BE2C (cell line): ENCODE results near the gene DIPK1B.
"Not testable (repeated sequence)": the region's sequence is repeated elsewhere in the genome, so short reads cannot be mapped to it uniquely, and the experiment has no call there.

Experiments used
- DNase-seq: peaks from one replicate; pipeline ENCODE4 v3.0.0-alpha.2; 2020
- H3K27me3 ChIP-seq: fragments of 250-450 bp; sonication (Bioruptor Pico); 2 replicates; pipeline ENCODE4 v1.5.1; 2020; ENCODE audit warnings: mild to moderate bottlenecking
- H3K36me3 ChIP-seq: fragments of 250-450 bp; sonication (Bioruptor Pico); 2 replicates; pipeline ENCODE4 v1.5.1; 2020; ENCODE audit warnings: mild to moderate bottlenecking
- H3K4me1 ChIP-seq: fragments of 250-450 bp; sonication (Bioruptor Pico); 2 replicates; pipeline ENCODE4 v1.5.1; 2020
- H3K4me3 ChIP-seq: 2 replicates; pipeline ENCODE4 v1.5.1; 2011; ENCODE audit warnings: low read depth, low read length
- H3K9me3 ChIP-seq: fragments of 250-450 bp; sonication (Bioruptor Pico); 2 replicates; pipeline ENCODE4 v1.5.1; 2020
- TF ChIP-seq, protein P1 (sequence below): IDR thresholded peaks from 2 replicates; pipeline ENCODE4 v1.5.1; 2012; ENCODE audit warnings: mild to moderate bottlenecking, low read depth, low read length

DIPK1B gene

DNA sequence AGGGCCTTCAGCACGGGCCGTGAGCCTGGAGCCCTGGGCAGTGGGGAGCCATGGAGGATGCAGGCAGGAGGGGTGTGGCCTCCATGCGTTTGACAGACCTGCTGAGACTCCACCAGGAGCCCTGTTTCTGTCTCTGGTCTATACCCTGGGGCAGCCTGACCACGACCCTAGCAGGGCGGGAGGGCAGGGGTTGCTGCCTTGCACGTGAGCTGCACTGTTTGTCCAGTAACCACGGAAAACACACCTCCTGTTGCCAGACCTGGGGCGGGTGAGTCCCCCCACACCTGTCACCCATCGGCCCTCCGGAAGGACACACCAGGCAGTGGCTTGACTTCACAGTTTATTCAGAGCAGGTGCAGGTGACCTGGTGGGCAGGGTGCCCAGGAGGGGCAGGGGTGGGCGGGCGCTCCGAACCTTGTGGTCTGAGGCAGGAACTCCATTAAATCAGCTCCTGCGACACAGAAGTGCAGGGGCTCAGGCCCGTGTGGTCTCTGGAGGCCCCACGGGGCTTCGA is 41.7 kb downstream of the DIPK1B start:
- TF ChIP-seq, protein P1, sequence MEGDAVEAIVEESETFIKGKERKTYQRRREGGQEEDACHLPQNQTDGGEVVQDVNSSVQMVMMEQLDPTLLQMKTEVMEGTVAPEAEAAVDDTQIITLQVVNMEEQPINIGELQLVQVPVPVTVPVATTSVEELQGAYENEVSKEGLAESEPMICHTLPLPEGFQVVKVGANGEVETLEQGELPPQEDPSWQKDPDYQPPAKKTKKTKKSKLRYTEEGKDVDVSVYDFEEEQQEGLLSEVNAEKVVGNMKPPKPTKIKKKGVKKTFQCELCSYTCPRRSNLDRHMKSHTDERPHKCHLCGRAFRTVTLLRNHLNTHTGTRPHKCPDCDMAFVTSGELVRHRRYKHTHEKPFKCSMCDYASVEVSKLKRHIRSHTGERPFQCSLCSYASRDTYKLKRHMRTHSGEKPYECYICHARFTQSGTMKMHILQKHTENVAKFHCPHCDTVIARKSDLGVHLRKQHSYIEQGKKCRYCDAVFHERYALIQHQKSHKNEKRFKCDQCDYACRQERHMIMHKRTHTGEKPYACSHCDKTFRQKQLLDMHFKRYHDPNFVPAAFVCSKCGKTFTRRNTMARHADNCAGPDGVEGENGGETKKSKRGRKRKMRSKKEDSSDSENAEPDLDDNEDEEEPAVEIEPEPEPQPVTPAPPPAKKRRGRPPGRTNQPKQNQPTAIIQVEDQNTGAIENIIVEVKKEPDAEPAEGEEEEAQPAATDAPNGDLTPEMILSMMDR = no peak
- Histone ChIP-seq H3K27me3 (no peaks in the 10 kb centered on the region), H3K4me3 (no peak overlapping the region), H3K9me3 (no peaks in the 10 kb centered on the region; the same call in 1 of the 2 replicates), H3K36me3 (no peaks in the 10 kb centered on the region), H3K4me1 (0 out of 2 replicates have a peak, but pooled peaks cover 2% of the 10 kb centered on the region)
- DNase-seq = no peak

DNA sequence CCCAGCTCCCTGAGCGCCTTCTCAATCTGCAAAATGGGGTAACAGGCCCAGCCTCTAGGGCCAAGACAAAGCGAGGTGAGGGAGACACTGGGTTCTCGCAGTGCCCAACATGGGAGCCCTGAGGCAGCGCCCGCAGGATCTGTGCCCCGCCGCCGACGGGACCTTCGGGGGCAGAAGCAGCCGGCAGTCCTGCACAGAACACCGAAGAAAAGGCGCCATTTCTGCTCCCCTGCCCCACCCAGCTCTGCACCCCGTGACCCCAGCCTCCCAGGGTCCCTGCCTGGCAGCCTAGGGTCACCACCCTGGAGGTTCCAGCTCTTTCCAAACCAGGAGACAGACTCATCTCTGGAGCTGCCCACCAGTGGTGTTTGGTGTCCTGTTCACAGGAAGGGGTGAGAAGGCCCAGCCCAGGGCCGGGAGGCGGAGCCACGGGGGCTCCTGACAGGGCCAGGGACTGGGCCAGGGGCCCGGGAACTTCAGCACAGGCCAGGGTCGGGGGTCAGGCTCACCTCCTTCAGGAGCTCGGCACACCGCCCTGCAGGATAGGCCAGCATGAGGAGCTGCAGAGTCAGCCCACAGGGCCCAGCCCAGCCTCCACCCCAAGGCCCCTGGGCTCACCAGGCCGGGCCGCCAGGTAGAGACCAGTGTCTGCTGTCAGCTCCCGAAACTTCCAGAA is 42.4 kb downstream of the DIPK1B start:
- H3K27me3 ChIP-seq = no peaks in the 10 kb centered on the region
- no peak for DNase-seq
- H3K36me3 ChIP-seq = no peaks in the 10 kb centered on the region
- no peaks in the 10 kb centered on the region; the same call in 1 of the 2 replicates for H3K9me3 ChIP-seq
- TF ChIP-seq, protein P1 = no peak
- peaks cover 2% of the 10 kb centered on the region; the same call in 1 of the 2 replicates for H3K4me1 ChIP-seq
- H3K4me3 ChIP-seq = no peak overlapping the region

DNA sequence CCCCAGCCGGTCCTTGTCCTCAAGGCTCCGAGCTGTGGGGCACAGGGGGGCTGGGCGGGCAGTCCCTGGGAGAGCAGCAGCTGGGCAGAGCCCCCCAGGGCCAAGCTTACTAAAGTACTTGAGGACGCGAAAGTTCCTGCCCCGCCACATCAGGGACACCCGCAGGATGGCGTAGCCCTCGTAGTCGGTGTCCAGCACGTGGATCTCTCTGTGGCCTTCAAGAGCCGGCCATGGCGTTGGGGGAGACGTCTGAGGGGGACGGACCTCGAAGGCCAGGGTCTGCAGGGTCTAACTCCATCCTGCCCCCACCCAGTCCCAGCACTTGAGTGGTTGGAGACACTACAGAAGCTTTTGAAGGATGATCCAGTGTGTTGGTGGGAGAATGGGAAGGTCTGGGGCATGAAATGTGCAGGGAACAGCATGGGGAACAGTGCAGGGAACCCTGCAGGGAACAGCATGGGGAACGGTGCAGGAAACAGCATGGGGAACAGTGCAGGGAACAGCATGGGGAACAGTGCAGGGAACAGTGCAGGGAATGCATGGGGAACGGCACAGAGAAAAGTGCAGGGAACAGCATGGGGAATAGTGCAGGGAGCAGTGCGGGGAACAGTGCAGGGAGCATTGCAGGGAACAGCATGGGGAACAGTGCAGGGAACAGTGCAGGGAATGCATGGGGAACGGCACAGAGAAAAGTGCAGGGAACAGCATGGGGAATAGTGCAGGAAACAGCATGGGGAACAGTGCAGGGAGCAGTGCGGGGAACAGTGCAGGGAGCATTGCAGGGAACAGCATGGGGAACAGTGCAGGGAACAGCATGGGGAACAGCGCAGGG is 43.1 kb downstream of the DIPK1B start:
- H3K4me1 ChIP-seq, DNase-seq, H3K27me3 ChIP-seq, H3K36me3 ChIP-seq, H3K4me3 ChIP-seq, H3K9me3 ChIP-seq: not testable (repeated sequence)

DNA sequence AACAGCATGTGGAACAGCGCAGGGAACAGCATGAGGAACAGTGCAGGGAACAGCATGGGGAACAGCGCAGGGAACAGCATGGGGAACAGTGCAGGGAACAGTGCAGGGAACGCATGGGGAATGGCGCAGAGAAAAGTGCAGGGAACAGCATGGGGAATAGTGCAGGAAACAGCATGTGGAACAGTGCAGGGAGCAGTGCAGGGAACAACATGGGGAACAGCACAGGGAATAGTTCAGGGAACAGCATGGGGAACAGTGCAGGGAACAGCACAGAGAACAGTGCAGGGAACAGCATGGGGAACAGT is 43.7 kb downstream of the DIPK1B start:
- Histone ChIP-seq H3K9me3 (no peaks in the 10 kb centered on the region; the same call in 1 of the 2 replicates), H3K4me3 (no peak overlapping the region), H3K27me3 (no peaks in the 10 kb centered on the region), H3K4me1 (peaks cover 14% of the 10 kb centered on the region), H3K36me3 (no peaks in the 10 kb centered on the region)
- no peak for DNase-seq
- TF ChIP-seq, protein P1 = no peak

DNA sequence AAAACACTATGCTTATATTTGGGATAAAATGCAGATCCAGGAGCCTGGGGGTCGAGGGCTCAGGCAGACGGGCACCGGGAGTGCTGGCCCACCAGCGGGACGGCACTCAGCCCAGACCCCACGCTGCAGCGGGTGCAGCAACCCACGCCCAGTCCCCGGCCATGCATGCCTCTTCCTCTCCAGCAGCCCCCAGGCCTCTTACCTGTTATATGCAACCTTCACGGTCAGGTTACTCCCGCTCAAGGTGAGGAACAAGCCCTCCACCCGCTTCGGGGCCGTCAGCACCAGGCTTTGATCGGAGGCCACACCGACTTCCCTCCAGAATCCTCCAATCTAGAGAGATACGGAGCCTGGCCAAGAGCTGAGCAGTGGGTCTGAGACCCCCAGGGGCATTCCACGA is 44.5 kb downstream of the DIPK1B start:
- H3K27me3 ChIP-seq = no peaks in the 10 kb centered on the region
- H3K4me1 ChIP-seq = peaks cover 14% of the 10 kb centered on the region
- TF ChIP-seq, protein P1 = no peak
- H3K36me3 ChIP-seq = no peaks in the 10 kb centered on the region
- no peak overlapping the region for H3K4me3 ChIP-seq
- DNase-seq = no peak
- no peaks in the 10 kb centered on the region; the same call in 1 of the 2 replicates for H3K9me3 ChIP-seq

DNA sequence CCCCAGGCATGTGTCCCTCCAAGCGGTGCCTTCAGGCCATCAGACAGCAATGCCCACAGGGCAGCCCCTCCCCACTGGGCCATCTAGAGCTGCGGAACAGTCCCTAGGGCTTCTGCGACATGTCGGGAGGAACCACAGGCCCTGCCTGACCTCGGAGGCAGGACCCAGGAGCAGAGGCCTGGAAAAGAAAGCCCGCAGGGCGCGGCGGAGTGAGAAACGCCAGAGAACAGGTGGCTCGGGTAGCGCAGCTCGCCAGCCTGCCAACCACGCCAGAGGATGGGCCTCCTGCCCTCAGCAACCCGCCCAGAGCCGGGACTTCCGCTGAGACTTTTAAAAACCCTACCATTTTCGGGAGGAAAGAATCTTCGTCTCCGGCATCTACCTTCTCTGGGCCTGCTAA is 45.0 kb downstream of the DIPK1B start:
- H3K27me3 ChIP-seq = no peaks in the 10 kb centered on the region
- no peak overlapping the region for H3K4me3 ChIP-seq

More for the DNA sequence above, 45.0 kb downstream of the DIPK1B start:
- TF ChIP-seq, protein P1 = no peak
- Histone ChIP-seq H3K36me3 (no peaks in the 10 kb centered on the region), H3K4me1 (peaks cover 14% of the 10 kb centered on the region), H3K9me3 (no peaks in the 10 kb centered on the region)
- no peak for DNase-seq
